RPMI8226 (cell line): Measurements from ENCODE around the gene TMEM213.
A peak's percentile ranks its signal among the peaks of the same experiment; 100 is the strongest.

Source experiments
- DNase-seq: peaks from one replicate; pipeline ENCODE4 v3.0.0-alpha.2; 2015

TMEM213 gene

GRCh38 chr7:138878856-138879255 is 81.1 kb downstream of the TMEM213 start:
- DNase-seq, result no peak

- DNase-seq, result no peak
These were observed 81.6 kb downstream of the TMEM213 start for GRCh38 chr7:138879356-138879755.

- DNase-seq, result no peak
These were observed 83.2 kb downstream of the TMEM213 start for GRCh38 chr7:138880881-138881578.

- no peak for DNase-seq
These were observed 83.9 kb downstream of the TMEM213 start for GRCh38 chr7:138881579-138882188.

GRCh38 chr7:138882249-138882648 is 84.5 kb downstream of the TMEM213 start:
- DNase-seq, result no peak

- DNase-seq, result no peak
These were observed 87.8 kb downstream of the TMEM213 start for GRCh38 chr7:138885383-138886147.

GRCh38 chr7:138886501-138886917 is 88.7 kb downstream of the TMEM213 start:
- peak; percentile 84 for DNase-seq

GRCh38 chr7:138887085-138887710 is 89.4 kb downstream of the TMEM213 start:
- DNase-seq, result no peak
